Stimulated activated naive CD8-positive, alpha-beta T cell treated with anti-CD3 and anti-CD28 coated beads, Interleukin-15, amount 100 ng/mL, for 72 hours (primary cell): Measurements from ENCODE around the gene BACE2.
"Not testable (repeated sequence)": the region's sequence is repeated elsewhere in the genome, so short reads cannot be mapped to it uniquely, and the experiment has no call there.

Source experiments
- ATAC-seq: fragments of 150-1000 bp; cut with Tn5 transposase; 2 replicates; pipeline ENCODE4 v1.10.0; 2021; ENCODE audit warnings: mild to moderate bottlenecking, moderate library complexity
- DNase-seq, 2 donors: peaks; one replicate each; pipeline ENCODE4 v3.0.0; 2021 to 2022
- H3K27ac Mint-ChIP-seq, 2 donors: one replicate each; pipeline ENCODE4 v1.8.0; 2022; ENCODE audit warnings: mild to moderate bottlenecking in 2 of 2, mixed read lengths in 2 of 2, moderate library complexity in 2 of 2
- H3K27me3 Mint-ChIP-seq: one replicate; pipeline ENCODE4 v1.8.0; 2022; ENCODE audit warnings: mixed read lengths
- H3K4me1 Mint-ChIP-seq: one replicate; pipeline ENCODE4 v1.8.0; 2022; ENCODE audit warnings: mild to moderate bottlenecking, mixed read lengths
- H3K4me3 Mint-ChIP-seq, 2 donors: one replicate each; pipeline ENCODE4 v1.8.0; 2022; ENCODE audit warnings: mild to moderate bottlenecking in 2 of 2, mixed read lengths in 2 of 2, moderate library complexity in 1 of 2
- H3K9me3 Mint-ChIP-seq, 2 donors: one replicate each; pipeline ENCODE4 v1.8.0; 2022; ENCODE audit warnings: mixed read lengths in 2 of 2

BACE2 gene

DNA sequence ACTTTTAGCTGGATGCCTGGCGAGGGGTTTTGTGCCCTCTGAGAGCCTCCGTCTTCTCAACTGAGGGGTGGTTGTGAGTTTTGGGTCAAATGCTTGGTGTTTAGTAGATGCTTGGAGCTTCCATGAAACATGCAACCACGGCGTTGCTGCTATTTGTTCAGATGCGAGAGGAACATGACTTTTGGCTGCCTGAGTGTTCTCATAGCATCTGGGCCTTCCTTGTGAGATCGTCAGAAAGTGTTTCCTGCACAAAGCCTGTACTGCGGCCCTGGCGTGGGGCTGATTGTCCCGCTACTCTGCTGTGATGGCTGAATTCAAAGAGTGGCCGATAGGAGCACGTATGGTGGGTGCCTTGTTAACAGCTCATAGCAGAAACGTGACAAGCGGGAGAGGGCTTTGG lies 78.8 kb downstream of the BACE2 start:
- DNase-seq (no peak), ATAC-seq (no peak)
- H3K4me1 Mint-ChIP-seq = no peaks in the 10 kb centered on the region
- no peak overlapping the region for H3K4me3 Mint-ChIP-seq
- H3K27ac Mint-ChIP-seq = no peak overlapping the region
- H3K27me3 Mint-ChIP-seq = peaks cover 8% of the 10 kb centered on the region
- no peaks in the 10 kb centered on the region for H3K9me3 Mint-ChIP-seq

DNA sequence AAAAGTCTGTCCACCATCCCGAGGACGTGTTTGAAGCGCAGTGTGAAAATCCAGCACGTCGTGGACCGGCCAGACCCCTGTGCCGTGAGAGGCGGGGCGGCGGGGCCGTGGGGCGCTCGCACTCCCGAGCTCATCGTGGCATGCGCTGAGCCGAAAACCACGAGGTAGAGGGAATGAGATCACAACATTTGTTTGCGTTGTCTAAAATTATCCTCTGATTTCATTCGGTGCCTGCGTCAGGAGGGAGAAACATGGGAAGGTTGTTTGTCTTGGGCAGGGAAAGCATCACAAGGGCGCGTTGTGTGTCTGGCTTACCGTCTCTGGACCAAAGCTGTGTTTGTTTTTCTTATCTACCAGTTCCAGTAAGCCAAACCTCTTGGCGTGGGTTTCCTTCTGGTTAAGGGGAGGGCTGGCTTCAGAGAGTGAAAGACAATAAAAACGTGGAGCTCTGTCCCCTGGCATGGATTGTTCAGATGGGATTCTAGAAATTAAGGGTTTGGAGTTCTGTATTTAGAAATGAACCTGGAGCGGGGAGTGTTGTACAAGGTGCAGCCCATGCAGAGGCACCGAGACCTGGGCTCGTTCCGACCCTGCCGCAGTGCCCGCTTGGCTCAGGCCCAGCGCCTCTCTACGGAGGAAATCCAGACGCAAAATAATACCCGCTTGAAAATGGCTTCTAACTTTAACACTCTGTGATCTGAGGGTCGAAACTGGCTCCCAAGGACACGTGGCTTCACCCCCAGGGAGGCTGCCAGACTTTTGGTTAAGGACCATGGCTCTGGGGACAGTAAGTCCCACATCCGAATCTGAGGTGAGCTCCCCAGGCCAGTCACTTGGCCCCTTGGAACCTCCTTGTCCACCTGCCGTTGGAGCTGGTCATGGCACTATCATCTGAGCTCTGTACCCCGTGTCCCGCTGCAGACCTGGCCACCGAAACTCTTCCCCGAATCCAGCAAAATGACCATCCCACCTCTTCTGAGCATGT lies 79.9 kb downstream of the BACE2 start:
- DNase-seq (no peak), ATAC-seq (no peak)
- H3K9me3 Mint-ChIP-seq = no peaks in the 10 kb centered on the region
- H3K27ac Mint-ChIP-seq = no peak overlapping the region
- H3K4me3 Mint-ChIP-seq = no peak overlapping the region
- H3K27me3 Mint-ChIP-seq = peaks cover 8% of the 10 kb centered on the region
- H3K4me1 Mint-ChIP-seq = no peaks in the 10 kb centered on the region

DNA sequence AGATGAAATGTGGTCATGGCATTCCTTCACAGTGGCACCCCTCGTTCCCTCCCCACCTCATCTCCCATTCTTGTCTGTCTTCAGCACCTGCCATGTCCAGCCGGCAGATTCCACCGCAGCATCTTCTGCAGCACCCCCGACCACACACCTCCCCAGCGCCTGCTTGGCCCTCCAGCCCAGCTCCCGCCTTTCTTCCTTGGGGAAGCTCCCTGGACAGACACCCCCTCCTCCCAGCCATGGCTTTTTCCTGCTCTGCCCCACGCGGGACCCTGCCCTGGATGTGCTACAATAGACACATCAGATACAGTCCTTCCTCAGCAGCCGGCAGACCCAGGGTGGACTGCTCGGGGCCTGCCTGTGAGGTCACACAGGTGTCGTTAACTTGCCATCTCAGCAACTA lies 81.5 kb downstream of the BACE2 start:
- no peak overlapping the region for H3K27ac Mint-ChIP-seq
- peaks cover 8% of the 10 kb centered on the region for H3K27me3 Mint-ChIP-seq
- H3K4me1 Mint-ChIP-seq = no peaks in the 10 kb centered on the region
- ATAC-seq = no peak
- no peak for DNase-seq
- H3K4me3 Mint-ChIP-seq = no peak overlapping the region
- H3K9me3 Mint-ChIP-seq = peaks cover 0 to 7% of the 10 kb centered on the region in 2 donors

DNA sequence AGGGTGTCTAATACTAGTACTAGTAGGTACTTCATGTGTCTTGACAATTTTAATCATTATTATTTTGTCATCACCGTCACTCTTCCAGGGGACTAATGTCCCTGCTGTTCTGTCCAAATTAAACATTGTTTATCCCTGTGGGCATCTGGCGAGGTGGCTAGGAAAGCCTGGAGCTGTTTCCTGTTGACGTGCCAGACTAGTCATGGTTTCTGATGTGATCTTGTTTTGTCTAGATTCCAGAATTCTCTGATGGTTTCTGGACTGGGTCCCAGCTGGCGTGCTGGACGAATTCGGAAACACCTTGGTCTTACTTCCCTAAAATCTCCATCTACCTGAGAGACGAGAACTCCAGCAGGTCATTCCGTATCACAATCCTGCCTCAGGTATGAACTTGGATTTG lies 82.6 kb downstream of the BACE2 start:
- Mint-ChIP-seq H3K4me3 (no peak overlapping the region), H3K9me3 (peaks cover 7 to 16% of the 10 kb centered on the region in 2 donors), H3K4me1 (no peaks in the 10 kb centered on the region), H3K27ac (no peak overlapping the region), H3K27me3 (peaks cover 8% of the 10 kb centered on the region)
- ATAC-seq (no peak), DNase-seq (no peak)

DNA sequence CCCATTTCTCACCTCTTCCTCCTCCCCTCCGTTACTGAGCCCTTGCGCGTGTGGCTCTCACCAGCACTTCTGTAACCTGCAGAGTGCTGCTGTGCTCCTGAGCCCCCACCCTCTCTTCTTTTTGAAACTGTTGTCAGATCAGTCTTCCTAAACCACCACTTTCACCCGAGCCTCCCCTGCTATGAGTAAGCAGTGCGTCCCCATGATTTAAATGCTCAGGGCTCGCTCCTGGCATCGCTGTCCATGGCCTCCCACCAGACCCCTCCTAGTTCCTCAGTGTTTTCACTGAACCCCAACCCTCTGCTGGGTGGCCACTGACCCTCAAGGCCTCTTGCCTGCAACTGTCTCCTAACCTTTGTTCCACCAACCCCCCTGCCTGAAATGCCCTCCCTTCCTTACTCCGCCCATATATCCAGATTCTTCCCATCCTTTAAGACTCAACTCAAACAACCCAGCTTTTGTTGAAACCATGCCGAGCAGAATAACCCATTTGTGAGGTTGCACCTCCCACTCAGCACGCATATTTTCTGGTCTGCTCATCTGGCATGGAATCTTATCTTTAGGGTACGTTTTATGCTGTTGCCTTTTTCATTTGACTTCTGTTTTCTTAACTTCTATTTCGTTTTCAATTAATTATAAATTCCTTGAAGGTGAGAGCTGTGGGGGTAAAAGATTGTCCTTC lies 84.1 kb downstream of the BACE2 start:
- no peak for ATAC-seq
- peaks cover 7 to 26% of the 10 kb centered on the region in 2 donors for H3K9me3 Mint-ChIP-seq
- no peak overlapping the region for H3K27ac Mint-ChIP-seq
- no peaks in the 10 kb centered on the region for H3K4me1 Mint-ChIP-seq
- H3K27me3 Mint-ChIP-seq = peaks cover 8% of the 10 kb centered on the region
- no peak overlapping the region for H3K4me3 Mint-ChIP-seq
- DNase-seq = no peak

DNA sequence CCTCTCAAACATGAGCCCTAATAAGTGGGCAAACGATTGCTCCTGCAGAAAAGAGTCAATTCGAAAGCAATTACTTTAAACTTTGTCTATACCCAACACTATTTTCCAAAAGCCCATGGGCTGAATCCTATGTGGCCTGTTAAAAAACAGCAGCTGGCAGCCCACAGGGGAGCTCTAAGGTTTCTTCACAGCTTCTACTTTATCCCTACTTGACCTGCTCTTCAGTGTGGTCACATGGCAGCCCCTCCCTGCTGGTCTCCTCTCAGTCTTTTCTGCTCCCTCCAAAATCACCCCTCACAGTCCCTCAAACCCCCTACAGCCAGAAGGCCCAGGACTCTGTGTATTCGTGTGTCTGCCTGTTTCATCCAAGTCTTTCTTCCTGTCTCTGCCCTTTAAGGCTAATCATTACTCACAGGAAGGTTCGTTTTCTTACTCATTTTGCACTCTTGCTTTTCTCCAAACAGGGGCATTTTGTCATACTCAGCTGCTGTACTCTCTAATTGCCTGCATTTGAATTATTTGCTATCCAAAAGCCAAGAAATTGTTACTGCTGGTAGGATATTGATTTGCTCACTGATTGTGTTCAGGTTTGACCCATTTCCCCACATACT lies 86.2 kb downstream of the BACE2 start:
- Mint-ChIP-seq H3K4me1 (no peaks in the 10 kb centered on the region), H3K27ac (no peak overlapping the region), H3K9me3 (peaks cover 7 to 27% of the 10 kb centered on the region in 2 donors), H3K27me3 (no peaks in the 10 kb centered on the region), H3K4me3 (no peak overlapping the region)
- ATAC-seq (no peak), DNase-seq (no peak)

DNA sequence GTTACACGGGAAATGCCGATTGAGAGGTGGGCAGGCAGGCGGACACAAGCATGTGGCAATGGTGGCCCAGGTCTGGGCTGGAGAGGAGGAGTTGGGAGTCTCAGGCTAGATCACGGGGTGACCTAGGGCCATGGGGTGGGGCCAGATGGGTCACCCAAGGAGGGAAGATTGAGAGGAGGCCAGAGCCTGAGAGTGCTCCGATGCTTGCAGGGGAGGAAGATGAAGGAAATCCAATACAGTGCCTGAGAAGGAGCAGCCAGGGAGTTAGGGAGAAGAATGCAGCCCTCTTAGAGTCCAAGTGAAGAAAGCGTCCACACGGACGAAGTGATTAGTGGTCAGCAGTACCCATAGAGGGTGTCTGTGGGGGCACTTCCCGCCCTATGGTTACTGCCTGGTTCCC lies 87.2 kb downstream of the BACE2 start:
- Mint-ChIP-seq H3K9me3 (peaks cover 7 to 27% of the 10 kb centered on the region in 2 donors), H3K4me1 (no peaks in the 10 kb centered on the region), H3K4me3 (no peak overlapping the region), H3K27ac (no peak overlapping the region), H3K27me3 (no peaks in the 10 kb centered on the region)
- ATAC-seq (no peak), DNase-seq (no peak)

DNA sequence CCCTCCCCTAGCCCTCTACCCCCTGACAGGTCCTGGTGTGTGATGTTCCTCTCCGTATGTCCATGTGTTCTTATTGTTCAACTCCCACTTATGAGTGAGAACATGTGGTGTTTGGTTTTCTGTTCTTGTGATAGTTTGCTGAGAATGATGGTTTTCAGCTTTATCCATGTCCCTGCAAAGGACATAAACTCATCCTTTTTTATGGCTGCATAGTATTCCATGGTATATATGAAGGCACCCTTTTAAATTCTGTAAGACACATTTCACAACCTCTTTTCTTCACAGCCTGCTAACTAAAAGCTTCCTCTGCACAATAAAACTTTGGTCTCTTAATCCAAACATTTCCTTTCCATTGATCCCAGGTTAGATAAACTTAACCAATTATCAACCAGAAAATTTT lies 88.3 kb downstream of the BACE2 start:
- peaks cover 7 to 27% of the 10 kb centered on the region in 2 donors for H3K9me3 Mint-ChIP-seq
- H3K4me1 Mint-ChIP-seq, H3K4me3 Mint-ChIP-seq, ATAC-seq, H3K27ac Mint-ChIP-seq, DNase-seq, H3K27me3 Mint-ChIP-seq: not testable (repeated sequence)

DNA sequence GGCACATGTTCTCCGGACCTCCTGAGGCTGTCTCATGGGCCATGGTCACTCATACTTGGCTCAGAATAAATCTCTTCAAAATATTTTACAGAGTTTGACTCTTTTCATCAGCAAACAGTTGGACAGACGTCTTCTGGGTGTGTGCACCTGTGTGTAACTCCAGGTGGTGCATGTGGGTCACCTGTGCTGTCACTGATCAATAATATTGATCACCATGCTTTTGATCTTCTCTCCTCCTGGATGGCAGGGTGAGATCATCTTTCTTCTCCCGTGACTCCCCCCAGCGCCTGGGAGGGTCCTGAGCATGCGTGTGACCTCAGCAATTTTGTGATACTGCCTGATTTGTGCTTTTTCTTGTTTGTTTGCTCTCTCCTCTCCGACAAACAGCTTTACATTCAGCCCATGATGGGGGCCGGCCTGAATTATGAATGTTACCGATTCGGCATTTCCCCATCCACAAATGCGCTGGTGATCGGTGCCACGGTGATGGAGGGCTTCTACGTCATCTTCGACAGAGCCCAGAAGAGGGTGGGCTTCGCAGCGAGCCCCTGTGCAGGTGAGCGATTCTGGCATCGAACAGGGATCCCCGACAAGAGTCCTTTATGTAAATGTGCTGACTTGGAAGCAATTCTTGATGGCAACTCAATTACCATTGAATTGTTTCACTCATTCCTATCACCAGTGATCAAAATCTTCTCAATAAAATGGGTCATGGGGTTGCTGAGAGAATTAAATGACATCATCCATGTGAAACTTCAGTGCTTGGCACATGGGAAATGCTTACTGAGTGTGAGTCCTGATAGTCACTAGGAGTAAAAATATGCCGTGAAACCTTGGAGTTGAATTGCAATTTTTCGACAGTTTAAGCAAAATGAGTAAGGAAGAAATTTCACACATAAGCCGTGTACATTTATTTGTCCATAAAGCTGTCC lies 89.1 kb downstream of the BACE2 start:
- DNase-seq (no peak), ATAC-seq (no peak)
- Mint-ChIP-seq H3K4me3 (no peak overlapping the region), H3K27ac (no peak overlapping the region), H3K9me3 (peaks cover 7 to 27% of the 10 kb centered on the region in 2 donors), H3K4me1 (no peaks in the 10 kb centered on the region), H3K27me3 (no peaks in the 10 kb centered on the region)

DNA sequence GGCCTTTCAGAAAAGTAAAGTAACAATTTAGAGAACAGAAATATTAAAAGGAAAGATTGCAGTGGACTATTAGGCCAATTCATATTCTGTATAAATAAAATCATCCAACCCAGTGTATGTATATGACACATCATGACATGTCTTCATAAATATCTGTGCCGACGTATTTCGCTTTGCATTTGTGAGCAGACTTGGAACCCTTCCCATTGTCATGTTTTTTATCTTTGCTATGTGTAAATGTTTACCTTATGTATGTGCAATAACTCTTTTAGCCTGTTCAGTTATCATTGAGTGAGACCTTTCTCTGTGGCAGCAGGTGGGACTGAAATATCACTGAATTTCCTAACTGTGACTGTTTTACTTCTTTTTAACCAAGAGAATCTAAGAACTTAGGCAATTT lies 90.7 kb downstream of the BACE2 start:
- peaks cover 7 to 27% of the 10 kb centered on the region in 2 donors for H3K9me3 Mint-ChIP-seq
- no peak overlapping the region for H3K27ac Mint-ChIP-seq
- no peaks in the 10 kb centered on the region for H3K4me1 Mint-ChIP-seq
- DNase-seq (no peak), ATAC-seq (no peak)
- H3K27me3 Mint-ChIP-seq = no peaks in the 10 kb centered on the region
- no peak overlapping the region for H3K4me3 Mint-ChIP-seq

DNA sequence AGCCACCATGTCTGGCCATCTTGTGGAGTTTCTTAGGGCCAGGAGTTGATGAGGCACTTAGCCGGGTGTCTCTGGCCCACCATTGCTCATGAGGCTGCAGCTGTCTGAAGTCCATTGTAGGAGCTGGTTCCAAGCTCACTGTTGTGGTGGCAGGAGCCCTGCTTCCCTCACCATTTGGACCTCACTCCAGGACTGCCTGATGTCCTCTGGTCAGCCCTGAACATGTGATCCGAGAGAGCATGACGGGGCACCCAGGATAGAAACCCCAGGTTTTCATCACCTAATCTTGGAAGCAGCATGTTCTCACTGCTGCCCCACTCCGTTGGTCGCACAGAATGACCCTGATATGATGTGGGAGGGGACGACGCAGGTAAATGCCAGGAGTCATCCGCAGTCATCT lies 92.5 kb downstream of the BACE2 start:
- Mint-ChIP-seq H3K27ac (peak overlapping the region in 1 of 2 donors; percentile 69), H3K9me3 (peaks cover 0 to 20% of the 10 kb centered on the region in 2 donors), H3K4me1 (no peaks in the 10 kb centered on the region), H3K4me3 (no peak overlapping the region), H3K27me3 (peaks cover 9% of the 10 kb centered on the region)
- ATAC-seq (no peak), DNase-seq (no peak)

DNA sequence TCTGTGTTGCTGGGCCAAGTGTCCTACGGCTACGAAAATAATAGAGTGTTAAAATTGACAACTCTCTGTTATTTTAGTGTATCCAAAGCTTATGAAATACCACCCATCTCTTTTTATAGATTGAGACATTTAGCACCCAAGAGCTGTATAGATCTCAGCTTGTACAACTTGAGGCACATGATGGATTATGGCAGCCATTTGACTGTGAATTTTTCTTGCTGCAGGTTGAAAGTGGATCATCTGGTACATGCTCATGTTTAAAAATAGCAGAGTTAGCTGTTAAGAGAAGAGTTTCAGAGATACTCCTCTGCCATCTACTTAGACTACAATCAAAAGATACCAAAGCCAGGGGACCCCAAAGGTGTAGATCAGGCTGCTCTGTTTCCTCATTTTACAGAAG lies 99.4 kb downstream of the BACE2 start:
- ATAC-seq (no peak), DNase-seq (no peak)
- H3K27ac Mint-ChIP-seq = no peak overlapping the region
- peaks cover 5 to 20% of the 10 kb centered on the region in 2 donors for H3K9me3 Mint-ChIP-seq
- no peak overlapping the region for H3K4me3 Mint-ChIP-seq
- H3K4me1 Mint-ChIP-seq = no peaks in the 10 kb centered on the region
- H3K27me3 Mint-ChIP-seq = peaks cover 16% of the 10 kb centered on the region

DNA sequence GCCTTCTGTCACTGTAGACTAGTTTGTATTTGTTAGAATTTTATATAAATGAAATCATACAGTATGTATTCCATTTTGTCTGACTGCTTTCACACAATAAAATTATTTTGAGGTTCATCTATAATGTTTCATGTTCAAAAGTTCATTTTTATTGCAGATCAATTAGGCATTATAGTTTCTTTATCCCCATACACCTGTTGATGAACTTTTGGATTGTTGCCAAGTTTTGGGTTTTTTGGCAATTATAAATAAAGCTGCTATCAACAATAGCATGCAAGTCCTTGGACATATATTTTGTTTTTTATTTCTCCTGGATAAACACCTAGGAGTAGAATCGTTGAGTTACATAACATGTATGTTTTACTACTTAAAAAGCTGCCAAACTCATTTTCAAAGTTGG lies 101.6 kb downstream of the BACE2 start:
- ATAC-seq (no peak), DNase-seq (no peak)
- Mint-ChIP-seq H3K4me3 (no peak overlapping the region), H3K4me1 (no peaks in the 10 kb centered on the region), H3K9me3 (peaks cover 11 to 25% of the 10 kb centered on the region in 2 donors), H3K27ac (no peak overlapping the region), H3K27me3 (peaks cover 10% of the 10 kb centered on the region)

DNA sequence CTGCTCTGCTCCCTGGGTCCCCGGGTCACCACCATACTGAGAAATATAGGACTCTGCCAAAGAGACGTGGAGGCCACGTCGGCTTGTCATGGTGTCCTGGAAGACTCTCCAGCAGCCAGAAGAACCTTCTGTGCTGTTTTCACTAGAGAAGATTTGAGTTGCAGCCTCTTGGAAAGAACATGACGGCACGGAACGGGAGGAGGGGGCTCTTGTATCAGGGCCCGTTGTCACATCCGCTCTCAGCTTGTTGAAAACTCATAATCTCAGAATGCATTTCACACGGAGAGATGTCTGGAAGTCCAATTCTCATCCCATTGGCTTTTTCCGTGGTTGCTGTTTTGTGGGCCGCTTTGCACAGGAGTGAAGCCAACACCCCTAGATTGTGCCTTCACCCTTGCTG lies 109.2 kb downstream of the BACE2 start:
- Mint-ChIP-seq H3K4me3 (no peak overlapping the region), H3K4me1 (no peaks in the 10 kb centered on the region), H3K27me3 (peaks cover 28% of the 10 kb centered on the region), H3K9me3 (peaks cover 8 to 15% of the 10 kb centered on the region in 2 donors), H3K27ac (no peak overlapping the region)
- no peak for DNase-seq
- ATAC-seq = no peak

DNA sequence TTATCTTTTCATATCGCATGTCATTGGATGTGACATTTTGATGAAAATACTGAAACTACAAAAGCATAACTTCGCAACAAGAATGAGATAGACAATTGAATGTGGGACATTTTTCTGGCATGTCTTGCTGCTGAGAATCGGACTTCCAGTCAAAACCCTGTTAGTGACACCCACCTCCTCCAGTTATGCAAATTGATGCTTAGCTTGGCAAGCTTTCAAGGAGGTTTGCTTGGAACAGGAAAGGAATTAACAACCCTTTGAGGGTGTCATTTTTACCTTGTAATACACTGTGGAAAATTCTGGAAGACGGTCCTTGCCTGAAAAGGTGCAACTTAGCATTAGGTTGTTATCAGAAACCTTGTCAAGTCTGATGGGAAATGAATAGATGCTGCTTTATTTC lies 109.9 kb downstream of the BACE2 start:
- H3K4me3 Mint-ChIP-seq = no peak overlapping the region
- no peak overlapping the region for H3K27ac Mint-ChIP-seq
- H3K9me3 Mint-ChIP-seq = peaks cover 2 to 8% of the 10 kb centered on the region in 2 donors
- no peaks in the 10 kb centered on the region for H3K4me1 Mint-ChIP-seq
- DNase-seq (no peak), ATAC-seq (no peak)
- H3K27me3 Mint-ChIP-seq = peaks cover 33% of the 10 kb centered on the region
